ENCODE measurements around the gene RPL9. TPM values are rescaled to one million over a fixed set of nuclear protein-coding genes. Genes with fewer than 3 reads are reported as not detected.

RPL9 gene
- total and polyA plus RNA-seq, 2 donors (not counting 1 experiment from before 2014, with no cell fraction given) = 2,031 to 2,407 TPM

GRCh38 chr4:39497909-39498726 lies 39.4 kb upstream of the RPL9 start:
- H3K27me3 Mint-ChIP-seq = no peaks in the 10 kb centered on the region
- no CpG with 5 or more reads among the region's 1 CpG for WGBS (ENCODE audit: insufficient coverage)

More at GRCh38 chr4:39497909-39498726, 39.4 kb upstream of the RPL9 start:
- ATAC-seq (ENCODE audit: low read depth) (no peak), DNase-seq (no peak)
- H3K4me1 ChIP-seq (ENCODE audit: control insufficient read depth in 2 of 2, insufficient read depth in 2 of 2, low read length in 2 of 2) = no peaks in the 10 kb centered on the region
- Mint-ChIP-seq H3K4me3 (no peak overlapping the region), H3K4me1 (no peaks in the 10 kb centered on the region), H3K9me3 (ENCODE audit: insufficient read depth) (no peaks in the 10 kb centered on the region), H3K27ac (no peak overlapping the region)
- no peak overlapping the region for H3K9ac ChIP-seq (ENCODE audit: low read length)
- TF ChIP-seq EZH2 (IDR thresholded peaks at IDR 0.05; ENCODE audit: borderline replicate concordance, insufficient read depth, low read depth, low read length, poor library complexity, severe bottlenecking) = no peak
- no peak for TF ChIP-seq CTCF (IDR thresholded peaks at IDR 0.05)
- no peak overlapping the region for H3K4me3 ChIP-seq (ENCODE audit: control extremely low read depth in 1 of 5, extremely low read depth in 1 of 5, insufficient read depth in 1 of 5, low read depth in 2 of 5, low read length in 4 of 5)
- no peaks in the 10 kb centered on the region for H3K79me2 ChIP-seq (ENCODE audit: control insufficient read depth, insufficient read depth, low read length)
- no peak overlapping the region for H3K4me2 ChIP-seq (replicated peaks; ENCODE audit: low read depth, low read length, poor library complexity, severe bottlenecking)
- no peak overlapping the region for H3K27ac ChIP-seq (ENCODE audit: low read length in 2 of 2)
- ChIA-PET POLR2A (no interaction called here), CTCF (interaction anchor here (1.3 kb wide), 1 partner anchor 29 kb away, joined by 3 read pairs; no protein-coding TSS in a partner anchor)
- peaks cover 8 to 17% of the 10 kb centered on the region in 2 experiments for H3K36me3 ChIP-seq (replicated peaks in 1 of 2; ENCODE audit: control extremely low read depth in 1 of 2, control insufficient read depth in 1 of 2, extremely low read depth in 1 of 2, insufficient read depth in 2 of 2, low read length in 1 of 2)
- no peaks in the 10 kb centered on the region for H3K27me3 ChIP-seq (replicated peaks in 1 of 4; ENCODE audit: control extremely low read depth in 1 of 4, control insufficient read depth in 3 of 4, insufficient read depth in 4 of 4, low read length in 3 of 4)
- no peaks in the 10 kb centered on the region for H4K20me1 ChIP-seq (ENCODE audit: control insufficient read depth, insufficient read depth, low read length, poor library complexity, severe bottlenecking)
- intact Hi-C loops (cut with micrococcal nuclease) = no loop called here
- H3K9me3 ChIP-seq (ENCODE audit: control extremely low read depth in 1 of 3, control insufficient read depth in 2 of 3, insufficient read depth in 1 of 3, low read length in 2 of 3) = no peaks in the 10 kb centered on the region
- no peak overlapping the region for H2AFZ ChIP-seq (ENCODE audit: insufficient read depth, low read depth, low read length, poor library complexity, severe bottlenecking)

Measured in B cell (primary cell).